Right lobe of liver (tissue), 6 donors: Measurements from ENCODE around the gene SASH1. TPM values are rescaled to one million over a fixed set of nuclear protein-coding genes. Genes with fewer than 3 reads are reported as not detected.

Source experiments
- ATAC-seq, 4 donors: fragments of 200-7000 bp; cut with Tn5 transposase; one replicate each; pipeline ENCODE4 v1.9.1; 2020; ENCODE audit warnings: mild to moderate bottlenecking in 4 of 4, moderate library complexity in 4 of 4
- DNase-seq, 3 donors: peaks; one replicate each; pipeline ENCODE4 v3.0.0-alpha.2; 2020
- H3K27ac ChIP-seq, 3 donors: fragments of 200-600 bp; one replicate each; pipeline ENCODE4 v1.8.0; 2022
- H3K27me3 ChIP-seq, 2 donors: fragments of 200-600 bp; one replicate each; pipeline ENCODE4 v1.8.0; 2022
- H3K36me3 ChIP-seq, 4 donors: fragments of 200-600 bp; sonication (generic) in 1 of 4; one replicate each; pipeline versions ENCODE4 v1.5.1 to v1.8.0; 2017 to 2022; ENCODE audit warnings: control low read depth in 1 of 4
- H3K4me1 ChIP-seq, 4 donors: fragments of 200-600 bp; sonication (generic) in 1 of 4; one replicate each; pipeline versions ENCODE4 v1.5.1 to v1.8.0; 2017 to 2022; ENCODE audit warnings: control low read depth in 1 of 4
- H3K4me3 ChIP-seq, 3 donors: fragments of 200-600 bp; one replicate each; pipeline ENCODE4 v1.8.0; 2022
- H3K9me3 ChIP-seq, 4 donors: fragments of 200-600 bp; sonication (generic) in 1 of 4; one replicate each; pipeline versions ENCODE4 v1.5.1 to v1.8.0; 2017 to 2022; ENCODE audit warnings: control low read depth in 1 of 4
- POLR2A ChIP-seq: fragments of 450-650 bp; IDR thresholded peaks from one replicate; pipeline ENCODE4 v1.6.1; 2017; ENCODE audit warnings: antibody characterized with exemption, mild to moderate bottlenecking
- WGBS: methylation state at CpG from one replicate; pipeline ENCODE4 v1.1.6; 2018; ENCODE audit warnings: low coverage, low lambda C conversion rate; ENCODE audit not compliant: insufficient coverage; ENCODE audit errors: missing lambda C conversion rate; 5-methylcytosine and 5-hydroxymethylcytosine counted together
- intact Hi-C, 2 donors: fragments of 100-400 bp; cut with DNase I; formaldehyde crosslinking; loops; one replicate each; pipeline versions ENCODE4 v1.11.2 to v1.14.1; 2022
- total RNA-seq, 6 experiments: library from RNA; depleted of rRNA in 2 of 6; stranded (reverse); fragments of >200 nt in 2 of 6; fragmentation: NEBNext Ultra II Directional in 3 of 6; extraction: Animal tissue kit (Norgen Biotek cat#: 25700) in 3 of 6; gene quantifications; one replicate each; pipeline versions ENCODE4 v1.1.0 to v1.2.4, GENCODE V29; 2016 to 2023
- TF ChIP-seq, protein P1 (sequence below), 4 donors: fragments of 200-600 bp in 3 of 4; fragments of 450-650 bp in 1 of 4; IDR thresholded peaks; one replicate each; pipeline versions ENCODE4 v1.5.1 to v1.8.0; 2016 to 2022; ENCODE audit warnings: antibody characterized with exemption in 4 of 4, mild to moderate bottlenecking in 2 of 4
- donor health status: DM: no; HTN: yes; CAD: no.
- donor health status: DM: no; HTN: no; CAD: no.
- donor health status: DM: no; HTN: no; CAD: no.
- donor health status: DM: no; HTN: yes; CAD: no.
- donor health status: DM: no; HTN: yes; CAD: no.

Gene SASH1
- total RNA-seq, 6 experiments from 2014 or later: 12.0 to 19.0 (median 15.8) TPM

- 79% methylated on average over 5 of the region's 7 CpGs for WGBS
- Histone ChIP-seq H3K27ac (no peak overlapping the region), H3K4me1 (no peaks in the 10 kb centered on the region), H3K27me3 (no peaks in the 10 kb centered on the region), H3K9me3 (no peaks in the 10 kb centered on the region), H3K4me3 (no peak overlapping the region), H3K36me3 (no peaks in the 10 kb centered on the region)
- intact Hi-C loops: no loop called here
- ATAC-seq (no peak), DNase-seq (no peak)
- TF ChIP-seq, protein P1, sequence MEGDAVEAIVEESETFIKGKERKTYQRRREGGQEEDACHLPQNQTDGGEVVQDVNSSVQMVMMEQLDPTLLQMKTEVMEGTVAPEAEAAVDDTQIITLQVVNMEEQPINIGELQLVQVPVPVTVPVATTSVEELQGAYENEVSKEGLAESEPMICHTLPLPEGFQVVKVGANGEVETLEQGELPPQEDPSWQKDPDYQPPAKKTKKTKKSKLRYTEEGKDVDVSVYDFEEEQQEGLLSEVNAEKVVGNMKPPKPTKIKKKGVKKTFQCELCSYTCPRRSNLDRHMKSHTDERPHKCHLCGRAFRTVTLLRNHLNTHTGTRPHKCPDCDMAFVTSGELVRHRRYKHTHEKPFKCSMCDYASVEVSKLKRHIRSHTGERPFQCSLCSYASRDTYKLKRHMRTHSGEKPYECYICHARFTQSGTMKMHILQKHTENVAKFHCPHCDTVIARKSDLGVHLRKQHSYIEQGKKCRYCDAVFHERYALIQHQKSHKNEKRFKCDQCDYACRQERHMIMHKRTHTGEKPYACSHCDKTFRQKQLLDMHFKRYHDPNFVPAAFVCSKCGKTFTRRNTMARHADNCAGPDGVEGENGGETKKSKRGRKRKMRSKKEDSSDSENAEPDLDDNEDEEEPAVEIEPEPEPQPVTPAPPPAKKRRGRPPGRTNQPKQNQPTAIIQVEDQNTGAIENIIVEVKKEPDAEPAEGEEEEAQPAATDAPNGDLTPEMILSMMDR (IDR thresholded peaks at IDR 0.05): no peak
Measured at GRCh38 chr6:148416330-148416965, 73.8 kb downstream of the SASH1 start.

DNA sequence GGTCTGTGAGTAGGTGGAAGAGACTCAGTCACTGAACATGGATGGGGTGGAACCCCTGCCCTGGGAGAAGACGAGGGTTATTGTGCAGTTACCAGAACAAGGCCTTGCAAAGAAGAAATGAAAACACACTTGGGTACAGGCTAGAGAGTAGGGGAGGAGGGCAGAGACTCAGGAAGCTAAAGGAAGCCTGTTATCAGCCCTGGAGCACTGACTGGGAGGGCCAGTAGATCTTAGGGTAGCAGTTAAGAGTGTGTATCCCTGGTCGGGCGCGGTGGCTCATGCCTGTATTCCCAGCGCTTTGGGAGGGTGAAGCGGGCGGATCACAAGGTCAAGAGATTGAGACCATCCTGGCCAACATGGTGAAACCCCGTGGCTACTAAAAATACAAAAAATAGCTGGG, 74.4 kb downstream of the SASH1 start:
- ATAC-seq: peak in 1 of 4 donors; percentile 61
- 76% methylated on average over 6 of the region's 8 CpGs for WGBS
- Histone ChIP-seq H3K27me3 (no peaks in the 10 kb centered on the region), H3K27ac (no peak overlapping the region), H3K9me3 (no peaks in the 10 kb centered on the region), H3K4me3 (no peak overlapping the region), H3K36me3 (no peaks in the 10 kb centered on the region), H3K4me1 (no peaks in the 10 kb centered on the region)
- intact Hi-C loops: no loop called here
- TF ChIP-seq, protein P1 (IDR thresholded peaks at IDR 0.05): no peak
- no peak for TF ChIP-seq POLR2A
- no peak for DNase-seq

DNA sequence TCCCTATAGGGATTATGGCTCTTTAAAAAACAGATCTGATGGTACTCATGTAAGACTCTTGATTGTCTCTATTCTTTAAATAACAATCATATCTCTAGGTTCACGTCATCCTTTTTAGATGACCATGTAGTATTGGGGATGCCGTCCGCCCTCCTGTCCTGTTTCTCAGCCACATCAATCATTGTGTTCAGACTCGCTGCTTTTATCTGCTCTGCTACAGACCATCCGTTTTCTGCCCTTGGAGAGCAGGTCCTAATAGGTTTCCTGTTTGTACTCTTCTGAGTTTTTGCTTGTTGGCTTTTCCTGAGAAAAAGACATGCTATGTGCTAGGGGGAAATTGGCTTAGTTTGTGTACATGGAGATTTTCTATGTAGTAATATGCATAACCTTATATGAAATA, 76.8 kb downstream of the SASH1 start:
- Histone ChIP-seq H3K4me3 (no peak overlapping the region), H3K4me1 (peaks cover 0 to 9% (median 0%) of the 10 kb centered on the region in 4 donors), H3K27me3 (no peaks in the 10 kb centered on the region), H3K9me3 (no peaks in the 10 kb centered on the region), H3K36me3 (no peaks in the 10 kb centered on the region), H3K27ac (no peak overlapping the region)
- intact Hi-C loops: no loop called here
- 58% methylated on average over 5 of the region's 5 CpGs for WGBS
- DNase-seq (no peak), ATAC-seq (peak; percentile 75 to 86 (median 77))
- no peak for TF ChIP-seq POLR2A
- TF ChIP-seq, protein P1 (IDR thresholded peaks at IDR 0.05): no peak

DNA sequence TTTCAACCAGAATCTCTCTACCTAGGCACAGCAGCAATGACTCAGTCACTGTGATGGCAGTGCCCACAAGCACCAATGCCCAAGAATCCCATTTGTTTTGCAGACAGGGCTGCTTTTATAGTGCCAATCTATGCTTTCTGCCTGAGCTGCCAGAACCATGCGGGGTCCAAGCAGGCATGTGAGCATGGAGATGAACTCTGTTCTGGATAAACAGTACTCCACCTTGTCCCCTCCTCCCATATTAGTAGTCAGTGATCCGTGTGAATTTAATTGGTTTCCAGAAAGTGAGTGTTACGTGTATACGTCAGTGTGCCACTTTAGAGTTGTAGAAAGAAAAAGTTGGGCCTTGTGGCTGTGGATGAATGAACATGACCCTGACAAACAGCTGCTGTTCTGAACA, 79.4 kb downstream of the SASH1 start:
- ATAC-seq (no peak), DNase-seq (no peak)
- Histone ChIP-seq H3K36me3 (no peaks in the 10 kb centered on the region), H3K27me3 (no peaks in the 10 kb centered on the region), H3K4me1 (peaks cover 0 to 9% (median 0%) of the 10 kb centered on the region in 4 donors), H3K9me3 (no peaks in the 10 kb centered on the region), H3K4me3 (no peak overlapping the region), H3K27ac (no peak overlapping the region)
- WGBS: 89% methylated on average over 3 of the region's 4 CpGs
- intact Hi-C loops: no loop called here
- TF ChIP-seq, protein P1 (IDR thresholded peaks at IDR 0.05): no peak
- no peak for TF ChIP-seq POLR2A
